Measurements from ENCODE around the gene IL1RL2. TPM values are rescaled to one million over a fixed set of nuclear protein-coding genes. Genes with fewer than 3 reads are reported as not detected.

Gene IL1RL2
- total RNA-seq, 1 experiment from 2014 or later, result not detected

DNA sequence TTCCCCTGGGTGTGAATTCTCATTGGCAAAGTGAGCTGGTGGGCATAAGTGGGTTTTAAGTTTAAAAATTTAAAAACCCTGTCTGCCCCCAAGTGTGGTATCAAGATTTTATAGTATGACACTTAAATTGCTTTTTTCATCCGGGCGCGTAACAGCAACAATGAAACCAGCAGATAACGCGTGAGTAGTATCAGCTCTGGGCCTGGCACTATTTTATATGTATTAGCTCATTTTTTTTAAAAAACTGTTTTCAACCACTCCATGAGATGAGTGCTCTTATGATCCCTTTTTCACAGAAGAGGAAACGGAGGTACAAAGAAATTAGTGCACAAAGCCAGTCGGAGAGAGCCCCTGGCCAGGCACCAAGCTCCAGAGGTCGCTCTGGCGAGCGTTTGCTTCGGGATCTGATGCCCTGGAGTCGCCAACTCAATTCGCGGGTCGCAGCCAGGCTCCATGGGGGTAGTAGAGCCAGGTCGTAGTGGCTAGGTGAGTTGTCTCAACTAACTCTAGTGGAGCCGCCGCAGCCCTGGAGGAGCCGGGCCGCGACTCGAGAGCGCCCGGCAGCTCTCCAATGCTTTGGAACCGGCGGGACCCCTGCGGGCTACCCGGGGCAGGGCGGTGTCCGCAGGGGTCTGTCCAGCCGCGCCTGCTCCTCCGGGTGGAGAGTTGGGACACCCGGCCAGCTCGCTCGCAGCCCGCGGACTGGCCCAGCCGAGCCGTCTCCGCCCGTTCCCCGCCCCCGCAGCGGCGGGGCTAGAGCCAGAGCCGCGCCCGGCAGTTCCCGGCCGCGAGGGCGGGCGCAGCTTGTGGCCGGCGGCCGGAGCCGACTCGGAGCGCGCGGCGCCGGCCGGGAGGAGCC lies 44.6 kb upstream of the IL1RL2 start, which contains the start of gene IL1R1:
IL1R1 (plus strand) TSS at position 777 of the 859 bp plus-strand sequence. CDS start 14,979 bp downstream, outside the sequence.
- TF ChIP-seq EZH2 (IDR thresholded peaks at IDR 0.05; ENCODE audit: borderline replicate concordance, low read depth, low read length, poor library complexity, severe bottlenecking), result peak; percentile 29
- TF ChIP-seq, protein P1, sequence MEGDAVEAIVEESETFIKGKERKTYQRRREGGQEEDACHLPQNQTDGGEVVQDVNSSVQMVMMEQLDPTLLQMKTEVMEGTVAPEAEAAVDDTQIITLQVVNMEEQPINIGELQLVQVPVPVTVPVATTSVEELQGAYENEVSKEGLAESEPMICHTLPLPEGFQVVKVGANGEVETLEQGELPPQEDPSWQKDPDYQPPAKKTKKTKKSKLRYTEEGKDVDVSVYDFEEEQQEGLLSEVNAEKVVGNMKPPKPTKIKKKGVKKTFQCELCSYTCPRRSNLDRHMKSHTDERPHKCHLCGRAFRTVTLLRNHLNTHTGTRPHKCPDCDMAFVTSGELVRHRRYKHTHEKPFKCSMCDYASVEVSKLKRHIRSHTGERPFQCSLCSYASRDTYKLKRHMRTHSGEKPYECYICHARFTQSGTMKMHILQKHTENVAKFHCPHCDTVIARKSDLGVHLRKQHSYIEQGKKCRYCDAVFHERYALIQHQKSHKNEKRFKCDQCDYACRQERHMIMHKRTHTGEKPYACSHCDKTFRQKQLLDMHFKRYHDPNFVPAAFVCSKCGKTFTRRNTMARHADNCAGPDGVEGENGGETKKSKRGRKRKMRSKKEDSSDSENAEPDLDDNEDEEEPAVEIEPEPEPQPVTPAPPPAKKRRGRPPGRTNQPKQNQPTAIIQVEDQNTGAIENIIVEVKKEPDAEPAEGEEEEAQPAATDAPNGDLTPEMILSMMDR (conservative IDR thresholded peaks at IDR 0.05; ENCODE audit: low read depth, low read length), result no peak
- no peak within 1 kb of the TSS for H3K27ac ChIP-seq (ENCODE audit: low read depth, low read length, poor library complexity, severe bottlenecking)
- H3K4me1 ChIP-seq (ENCODE audit: insufficient read depth, low read length, poor library complexity, severe bottlenecking), result no peaks in the 10 kb centered on the region
- BruUV-seq (replicated peaks), result no TSS peak
- intact Hi-C loops (cut with micrococcal nuclease; ENCODE audit: unreplicated experiment), result no loop called here
- ChIA-PET CTCF (interaction anchor here (0.7 kb wide), 1 partner anchor 25 kb away, joined by 5 read pairs; no protein-coding TSS in a partner anchor), POLR2A (ENCODE audit: low non-redundant PET) (no interaction called here)
- H3K36me3 ChIP-seq (ENCODE audit: insufficient read depth, low read length, poor library complexity, severe bottlenecking), result no peaks in the 10 kb centered on the region
- peaks cover 12% of the 10 kb centered on the region for H3K9me3 ChIP-seq (ENCODE audit: low read depth, low read length, poor library complexity, severe bottlenecking)
- H3K4me3 ChIP-seq (ENCODE audit: low read depth, low read length, poor library complexity, severe bottlenecking), result peak within 1 kb of the TSS; percentile 25
- no peak for DNase-seq (ENCODE audit: low spot score)
- peaks cover 40% of the 10 kb centered on the region for H3K27me3 ChIP-seq (replicated peaks; ENCODE audit: insufficient read depth, low read depth, low read length, poor library complexity)

DNA sequence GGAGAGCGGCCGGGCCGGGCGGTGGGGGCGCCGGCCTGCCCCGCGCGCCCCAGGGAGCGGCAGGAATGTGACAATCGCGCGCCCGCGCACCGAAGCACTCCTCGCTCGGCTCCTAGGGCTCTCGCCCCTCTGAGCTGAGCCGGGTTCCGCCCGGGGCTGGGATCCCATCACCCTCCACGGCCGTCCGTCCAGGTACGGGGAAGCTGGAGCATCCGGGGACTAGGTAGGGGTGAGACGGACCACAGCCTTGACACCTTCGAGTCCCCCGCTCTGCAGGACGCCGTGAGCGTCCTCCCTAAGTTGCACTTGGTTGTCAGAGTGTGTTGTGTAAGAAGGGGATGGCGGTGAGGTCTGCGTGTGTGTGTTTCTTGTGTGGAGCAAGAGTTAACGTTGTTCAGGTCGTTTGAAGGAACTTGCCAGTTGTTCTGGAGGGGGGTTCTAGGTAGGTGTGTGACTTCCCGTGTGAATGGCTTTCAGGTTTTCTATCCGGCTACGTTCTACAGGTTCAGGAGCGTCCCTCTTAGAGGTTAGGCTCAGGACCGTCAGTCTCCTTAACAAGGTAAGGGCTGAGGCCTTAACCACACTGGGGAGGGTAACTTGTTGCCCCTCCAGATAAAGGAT lies 43.9 kb upstream of the IL1RL2 start:
- ChIA-PET POLR2A (ENCODE audit: low non-redundant PET) (no interaction called here), CTCF (no interaction called here)
- no peak for DNase-seq (ENCODE audit: low spot score)
- Histone ChIP-seq H3K4me1 (ENCODE audit: insufficient read depth, low read length, poor library complexity, severe bottlenecking) (no peaks in the 10 kb centered on the region), H3K9me3 (ENCODE audit: low read depth, low read length, poor library complexity, severe bottlenecking) (peaks cover 12% of the 10 kb centered on the region), H3K4me3 (ENCODE audit: low read depth, low read length, poor library complexity, severe bottlenecking) (peak overlapping the region; percentile 24), H3K27me3 (replicated peaks; ENCODE audit: insufficient read depth, low read depth, low read length, poor library complexity) (peaks cover 36% of the 10 kb centered on the region), H3K27ac (ENCODE audit: low read depth, low read length, poor library complexity, severe bottlenecking) (no peak overlapping the region), H3K36me3 (ENCODE audit: insufficient read depth, low read length, poor library complexity, severe bottlenecking) (no peaks in the 10 kb centered on the region)
- no TSS peak for BruUV-seq (replicated peaks)
- intact Hi-C loops (cut with micrococcal nuclease; ENCODE audit: unreplicated experiment), result no loop called here
- TF ChIP-seq EZH2 (IDR thresholded peaks at IDR 0.05; ENCODE audit: borderline replicate concordance, low read depth, low read length, poor library complexity, severe bottlenecking), result no peak
- TF ChIP-seq, protein P1 (conservative IDR thresholded peaks at IDR 0.05; ENCODE audit: low read depth, low read length), result no peak

- Histone ChIP-seq H3K4me3 (ENCODE audit: low read depth, low read length, poor library complexity, severe bottlenecking) (no peak overlapping the region), H3K27ac (ENCODE audit: low read depth, low read length, poor library complexity, severe bottlenecking) (no peak overlapping the region), H3K4me1 (ENCODE audit: insufficient read depth, low read length, poor library complexity, severe bottlenecking) (no peaks in the 10 kb centered on the region), H3K36me3 (ENCODE audit: insufficient read depth, low read length, poor library complexity, severe bottlenecking) (no peaks in the 10 kb centered on the region), H3K27me3 (replicated peaks; ENCODE audit: insufficient read depth, low read depth, low read length, poor library complexity) (peaks cover 36% of the 10 kb centered on the region), H3K9me3 (ENCODE audit: low read depth, low read length, poor library complexity, severe bottlenecking) (peaks cover 12% of the 10 kb centered on the region)
- no peak for DNase-seq (ENCODE audit: low spot score)
- TF ChIP-seq, protein P1 (conservative IDR thresholded peaks at IDR 0.05; ENCODE audit: low read depth, low read length), result no peak
- no peak for TF ChIP-seq EZH2 (IDR thresholded peaks at IDR 0.05; ENCODE audit: borderline replicate concordance, low read depth, low read length, poor library complexity, severe bottlenecking)
- intact Hi-C loops (cut with micrococcal nuclease; ENCODE audit: unreplicated experiment), result no loop called here
- POLR2A ChIA-PET (ENCODE audit: low non-redundant PET), result no interaction called here
- CTCF ChIA-PET, result no interaction called here
- no TSS peak for BruUV-seq (replicated peaks)
These were observed 43.3 kb upstream of the IL1RL2 start for GRCh38 chr2:102143450-102143985.
